NCI-H2107 treated with DMSO at 0.1 percent for 48 hours (cell line): Measurements from ENCODE around the gene MRAP2.
A peak's percentile ranks its signal among the peaks of the same experiment; 100 is the strongest.

Experiments
- DNase-seq: peaks from one replicate; lab custom pipeline; 2025; ENCODE audit not compliant: unreplicated experiment; lab: John Stamatoyannopoulos, UW

Gene MRAP2

GRCh38 chr6:84033523-84034451 is at the start of gene MRAP2:
Gene MRAP2, plus strand, starts transcription at chr6:84033772. Its CDS starts 21,547 bp downstream, at chr6:84055319.
- no peak for DNase-seq

GRCh38 chr6:83984411-83984810 is 49.2 kb upstream of the MRAP2 start:
- DNase-seq = no peak

- DNase-seq = no peak
Measured at GRCh38 chr6:83985308-83985713, 48.3 kb upstream of the MRAP2 start.

- DNase-seq = no peak
Measured at GRCh38 chr6:83985715-83986114, 47.9 kb upstream of the MRAP2 start.

- DNase-seq = no peak
Measured at GRCh38 chr6:83998021-83998584, 35.5 kb upstream of the MRAP2 start.

- no peak for DNase-seq
Measured at GRCh38 chr6:84001119-84001518, 32.5 kb upstream of the MRAP2 start.

GRCh38 chr6:84002226-84002625 is 31.3 kb upstream of the MRAP2 start:
- DNase-seq = no peak

- DNase-seq = no peak
Measured at GRCh38 chr6:84003131-84003530, 30.4 kb upstream of the MRAP2 start.

- no peak for DNase-seq
Measured at GRCh38 chr6:84003654-84004053, 29.9 kb upstream of the MRAP2 start.

- no peak for DNase-seq
Measured at GRCh38 chr6:84007871-84008270, 25.7 kb upstream of the MRAP2 start.

GRCh38 chr6:84013354-84013753 is 20.2 kb upstream of the MRAP2 start:
- no peak for DNase-seq

GRCh38 chr6:84013931-84014330 is 19.6 kb upstream of the MRAP2 start:
- no peak for DNase-seq

- no peak for DNase-seq
Measured at GRCh38 chr6:84016029-84016428, 17.5 kb upstream of the MRAP2 start.

GRCh38 chr6:84017709-84018452 is 15.7 kb upstream of the MRAP2 start:
- DNase-seq = no peak

- no peak for DNase-seq
Measured at GRCh38 chr6:84018453-84019061, 15.0 kb upstream of the MRAP2 start.

GRCh38 chr6:84019141-84019841 is 14.3 kb upstream of the MRAP2 start:
- DNase-seq = no peak

GRCh38 chr6:84019842-84020211 is 13.7 kb upstream of the MRAP2 start:
- DNase-seq = peak; percentile 61

GRCh38 chr6:84021625-84022024 is 11.9 kb upstream of the MRAP2 start:
- DNase-seq = no peak

- no peak for DNase-seq
Measured at GRCh38 chr6:84026721-84027164, 6.8 kb upstream of the MRAP2 start.

GRCh38 chr6:84027340-84028181 is 6.0 kb upstream of the MRAP2 start:
- peak; percentile 76 for DNase-seq
